A673 (cell line): ENCODE measurements around the gene TOPORS. TPM values are rescaled to one million over a fixed set of nuclear protein-coding genes. Genes with fewer than 3 reads are reported as not detected.
"Not testable (repeated sequence)": the region's sequence is repeated elsewhere in the genome, so short reads cannot be mapped to it uniquely, and the experiment has no call there.

Experiments
- BruUV-seq: library from RNA; stranded (reverse); fragments of 400-500 nt; replicated peaks from 2 replicates; lab custom pipeline; 2021; lab: Mats Ljungman, UMichigan
- CTCF ChIA-PET: fragments of 300-600 bp; sonication (Branson Sonifier 250); formaldehyde crosslinking; loops from one replicate; lab custom pipeline; 2022; ENCODE audit warnings: antibody characterized with exemption; lab: Charles Lee
- POLR2A ChIA-PET: fragments of 300-600 bp; sonication (Branson Sonifier 250); formaldehyde crosslinking; loops from one replicate; lab custom pipeline; 2022; ENCODE audit warnings: antibody characterized with exemption; ENCODE audit not compliant: low non-redundant PET; lab: Charles Lee
- DNase-seq: peaks from one replicate; pipeline ENCODE4 v3.0.0-alpha.2; 2015; ENCODE audit warnings: low spot score
- H3K27ac ChIP-seq: fragments of 200-600 bp; sonication (generic); 2 replicates; pipeline ENCODE4 v1.5.1; 2016; ENCODE audit warnings: mixed run types, low read depth, mild to moderate bottlenecking, mixed read lengths, antibody characterized with exemption, low read length; ENCODE audit not compliant: poor library complexity, severe bottlenecking
- H3K27me3 ChIP-seq: fragments of 200-600 bp; sonication (generic); replicated peaks from 2 replicates; pipeline ENCODE4 v1.6.1; 2017; ENCODE audit warnings: mixed run types, low read depth, mild to moderate bottlenecking, mixed read lengths, antibody characterized with exemption, low read length; ENCODE audit not compliant: insufficient read depth, poor library complexity
- H3K36me3 ChIP-seq: fragments of 200-600 bp; sonication (generic); 2 replicates; pipeline ENCODE4 v1.6.1; 2016; ENCODE audit warnings: mixed run types, mild to moderate bottlenecking, mixed read lengths, antibody characterized with exemption, low read length; ENCODE audit not compliant: insufficient read depth, poor library complexity, severe bottlenecking
- H3K4me1 ChIP-seq: fragments of 200-600 bp; sonication (generic); 2 replicates; pipeline ENCODE4 v1.6.1; 2017; ENCODE audit warnings: mixed run types, mild to moderate bottlenecking, mixed read lengths, antibody characterized with exemption, low read length; ENCODE audit not compliant: insufficient read depth, poor library complexity, severe bottlenecking
- H3K4me3 ChIP-seq: fragments of 200-600 bp; sonication (generic); 2 replicates; pipeline ENCODE4 v1.5.1; 2016; ENCODE audit warnings: low read depth, mixed run types, mild to moderate bottlenecking, mixed read lengths, low read length; ENCODE audit not compliant: poor library complexity, severe bottlenecking
- H3K9me3 ChIP-seq: fragments of 200-600 bp; sonication (generic); 2 replicates; pipeline ENCODE4 v1.6.1; 2016; ENCODE audit warnings: mixed run types, low read depth, mild to moderate bottlenecking, mixed read lengths, antibody characterized with exemption, low read length; ENCODE audit not compliant: poor library complexity, severe bottlenecking
- EZH2 ChIP-seq: fragments of 200-600 bp; sonication (generic); IDR thresholded peaks from 2 replicates; pipeline ENCODE4 v1.6.1; 2017; ENCODE audit warnings: borderline replicate concordance, low read depth, mild to moderate bottlenecking, mixed read lengths, antibody characterized with exemption, low read length; ENCODE audit not compliant: poor library complexity, severe bottlenecking
- intact Hi-C: fragments of 100-400 bp; cut with micrococcal nuclease; formaldehyde crosslinking; loops from one replicate; pipeline ENCODE4 v1.10.0; 2022; ENCODE audit not compliant: unreplicated experiment
- total RNA-seq: library from RNA; stranded (reverse); gene quantifications from 2 replicates; pipeline ENCODE4 v1.2.3, GENCODE V29; 2021
- TF ChIP-seq, protein P1 (sequence below): fragments of 300-800, 200-600 bp; sonication (generic); conservative IDR thresholded peaks from 2 replicates; pipeline ENCODE4 v1.5.1; 2017; ENCODE audit warnings: low read depth, mild to moderate bottlenecking, antibody characterized with exemption, low read length, moderate library complexity, mixed read lengths

TOPORS gene
- total RNA-seq, 1 experiment from 2014 or later = 25.3 TPM

DNA sequence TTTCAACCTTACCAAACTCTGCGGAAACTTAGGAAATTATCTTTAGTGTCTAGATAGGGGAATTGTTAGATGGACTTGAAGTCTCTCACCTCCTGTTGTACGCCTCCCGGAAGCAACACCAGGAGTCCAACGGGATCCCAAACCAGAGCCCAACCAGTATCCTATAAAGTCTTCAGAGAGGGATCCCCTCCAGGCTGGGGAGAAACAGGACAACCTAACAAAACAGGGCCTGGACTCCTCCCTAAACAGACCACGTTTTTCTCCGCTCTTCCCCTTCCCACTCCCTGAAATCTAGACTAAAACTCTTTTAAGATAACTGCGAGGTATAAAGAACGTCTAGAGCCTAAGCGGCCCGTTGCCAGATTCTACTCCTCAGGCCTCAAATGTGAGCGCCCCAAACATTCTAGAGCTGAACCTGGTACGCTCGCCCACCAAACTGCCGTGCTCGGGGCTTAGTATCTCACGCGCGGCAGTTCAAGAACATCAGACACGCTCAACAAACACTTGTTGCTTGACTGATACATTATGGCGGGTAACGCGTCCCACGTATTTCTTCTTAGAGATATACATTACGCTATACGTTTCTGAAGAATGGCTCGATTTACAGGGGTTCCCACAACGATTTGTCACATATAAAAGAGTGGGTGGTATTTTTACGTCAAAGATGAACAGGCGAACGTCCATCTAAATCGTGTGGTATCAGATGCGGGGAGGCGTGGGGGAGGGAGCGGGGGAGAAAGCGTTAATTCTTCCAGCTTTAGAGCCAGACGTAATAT, 922 bp downstream of the TOPORS start:
- ChIA-PET CTCF (interaction anchor here (1.5 to 1.6 kb wide), 2 partner anchors 172 kb away, joined by 3 to 6 read pairs; no protein-coding TSS in a partner anchor), POLR2A (interaction anchor here (0.5 kb wide), 1 partner anchor 162 kb away, joined by 4 read pairs; no protein-coding TSS in a partner anchor)
- peaks cover 12% of the 10 kb centered on the region for H3K4me1 ChIP-seq
- peak overlapping the region; percentile 91 for H3K4me3 ChIP-seq
- intact Hi-C loops = no loop called here
- peak; percentile 62 for DNase-seq
- peak overlapping the region; percentile 98 for H3K27ac ChIP-seq
- no peaks in the 10 kb centered on the region for H3K9me3 ChIP-seq
- no peaks in the 10 kb centered on the region for H3K36me3 ChIP-seq
- no peaks in the 10 kb centered on the region for H3K27me3 ChIP-seq
- TF ChIP-seq EZH2 = no peak
- TF ChIP-seq, protein P1, sequence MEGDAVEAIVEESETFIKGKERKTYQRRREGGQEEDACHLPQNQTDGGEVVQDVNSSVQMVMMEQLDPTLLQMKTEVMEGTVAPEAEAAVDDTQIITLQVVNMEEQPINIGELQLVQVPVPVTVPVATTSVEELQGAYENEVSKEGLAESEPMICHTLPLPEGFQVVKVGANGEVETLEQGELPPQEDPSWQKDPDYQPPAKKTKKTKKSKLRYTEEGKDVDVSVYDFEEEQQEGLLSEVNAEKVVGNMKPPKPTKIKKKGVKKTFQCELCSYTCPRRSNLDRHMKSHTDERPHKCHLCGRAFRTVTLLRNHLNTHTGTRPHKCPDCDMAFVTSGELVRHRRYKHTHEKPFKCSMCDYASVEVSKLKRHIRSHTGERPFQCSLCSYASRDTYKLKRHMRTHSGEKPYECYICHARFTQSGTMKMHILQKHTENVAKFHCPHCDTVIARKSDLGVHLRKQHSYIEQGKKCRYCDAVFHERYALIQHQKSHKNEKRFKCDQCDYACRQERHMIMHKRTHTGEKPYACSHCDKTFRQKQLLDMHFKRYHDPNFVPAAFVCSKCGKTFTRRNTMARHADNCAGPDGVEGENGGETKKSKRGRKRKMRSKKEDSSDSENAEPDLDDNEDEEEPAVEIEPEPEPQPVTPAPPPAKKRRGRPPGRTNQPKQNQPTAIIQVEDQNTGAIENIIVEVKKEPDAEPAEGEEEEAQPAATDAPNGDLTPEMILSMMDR = no peak
- BruUV-seq = TSS peak; percentile 31

DNA sequence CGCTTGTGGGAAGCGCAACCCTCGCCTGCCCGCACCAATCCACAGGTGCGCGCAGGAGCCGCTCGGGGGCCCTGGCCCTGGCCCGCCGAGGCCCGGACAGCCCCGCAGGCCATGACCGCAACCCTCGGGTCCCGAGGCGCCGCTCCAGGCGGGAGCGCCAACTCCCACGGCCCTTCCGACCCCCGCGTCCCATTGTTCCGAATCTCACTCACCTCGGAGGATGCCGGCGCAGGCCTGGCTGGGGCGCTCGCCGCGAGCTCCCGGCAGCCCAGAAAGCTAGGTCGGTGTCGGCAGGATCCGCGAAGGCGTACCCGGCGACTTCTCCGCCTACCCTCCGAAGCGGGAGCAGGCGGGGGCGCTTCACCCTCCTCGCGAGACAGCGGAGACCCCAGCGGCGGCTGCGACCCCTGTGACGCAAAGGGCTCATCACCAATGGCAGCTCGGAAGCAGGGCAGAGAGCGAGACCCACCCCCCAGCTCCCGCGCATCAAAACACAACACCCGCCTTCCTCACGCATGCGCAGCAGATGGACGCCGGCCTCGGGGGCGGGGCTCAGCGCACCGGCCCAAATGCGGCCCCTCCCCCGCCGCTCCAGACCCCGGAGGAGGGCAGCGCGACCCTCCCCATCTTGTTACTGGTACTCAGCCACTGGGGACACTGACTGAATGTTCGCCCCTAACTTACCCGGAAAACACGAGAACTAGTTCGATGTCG, 1.7 kb downstream of the TOPORS start:
- intact Hi-C loops = no loop called here
- H3K4me1 ChIP-seq = peaks cover 12% of the 10 kb centered on the region
- peak overlapping the region; percentile 91 for H3K4me3 ChIP-seq
- H3K9me3 ChIP-seq = no peaks in the 10 kb centered on the region
- peak overlapping the region; percentile 98 for H3K27ac ChIP-seq
- no peaks in the 10 kb centered on the region for H3K36me3 ChIP-seq
- ChIA-PET CTCF (interaction anchor here (0.7 to 1.6 kb wide), 5 partner anchors 24 to 1261 kb away, joined by 3 to 6 read pairs (median 4); partner anchors contain the start of gene RIGI), POLR2A (interaction anchor here (0.5 kb wide), 1 partner anchor 161 kb away, joined by 4 read pairs; no protein-coding TSS in a partner anchor)
- BruUV-seq = no TSS peak
- no peak for TF ChIP-seq EZH2
- TF ChIP-seq, protein P1 = no peak; the same call in none of the 2 replicates
- H3K27me3 ChIP-seq = no peaks in the 10 kb centered on the region
- peak; percentile 97 for DNase-seq

DNA sequence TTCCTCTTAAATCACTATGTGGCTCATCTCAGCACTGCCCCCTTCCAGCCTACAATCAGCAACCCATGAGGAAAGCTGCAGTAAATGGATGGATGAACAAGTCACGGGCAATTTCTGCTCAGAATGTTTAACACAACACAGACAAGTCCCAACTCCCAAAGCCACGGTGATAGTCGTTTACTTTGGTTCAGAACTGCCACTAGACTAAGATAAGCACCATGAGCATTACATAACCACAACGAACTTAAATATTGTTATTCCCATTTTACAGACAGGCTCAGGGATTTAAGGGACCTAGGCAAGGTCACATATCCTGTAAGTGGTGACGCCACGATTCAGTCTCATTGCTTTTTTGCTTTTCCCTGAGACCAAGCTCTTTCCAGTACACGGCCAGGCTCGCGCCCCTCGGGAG, 2.2 kb downstream of the TOPORS start:
- H3K4me3 ChIP-seq = peak overlapping the region; percentile 91
- H3K27me3 ChIP-seq = no peaks in the 10 kb centered on the region
- H3K4me1 ChIP-seq = peaks cover 12% of the 10 kb centered on the region
- TF ChIP-seq, protein P1 = no peak
- TF ChIP-seq EZH2 = no peak
- DNase-seq = peak; percentile 10
- BruUV-seq = no TSS peak
- H3K27ac ChIP-seq = peak overlapping the region; percentile 98
- POLR2A ChIA-PET = no interaction called here
- intact Hi-C loops = no loop called here
- no peaks in the 10 kb centered on the region for H3K36me3 ChIP-seq
- CTCF ChIA-PET = interaction anchor here (0.7 to 1.6 kb wide), 5 partner anchors 24 to 1262 kb away, joined by 3 to 6 read pairs (median 4); partner anchors contain the start of gene RIGI
- H3K9me3 ChIP-seq = no peaks in the 10 kb centered on the region

DNA sequence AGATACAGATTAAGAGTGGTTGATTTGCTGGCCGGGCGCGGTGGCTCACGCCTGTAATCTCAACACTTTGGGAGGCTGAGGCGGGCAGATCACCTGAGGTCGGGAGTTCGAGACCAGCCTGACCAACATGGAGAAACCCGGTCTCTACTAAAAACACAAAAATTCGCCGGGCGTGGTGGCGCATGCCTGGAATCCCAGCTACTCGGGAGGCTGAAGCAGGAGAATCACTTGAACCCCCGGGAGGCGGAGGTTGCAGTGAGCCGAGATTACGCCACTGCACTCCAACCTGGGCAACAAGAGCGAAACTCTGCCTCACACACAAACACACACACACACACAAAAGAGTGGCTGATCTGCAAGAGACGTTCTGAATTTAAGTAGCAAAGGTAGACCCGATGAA, 4.2 kb downstream of the TOPORS start:
- BruUV-seq, H3K9me3 ChIP-seq, H3K36me3 ChIP-seq, CTCF ChIA-PET, intact Hi-C loops, H3K4me3 ChIP-seq, H3K27me3 ChIP-seq, DNase-seq, H3K27ac ChIP-seq, H3K4me1 ChIP-seq, POLR2A ChIA-PET: not testable (repeated sequence)
